Measurements from ENCODE around the gene RNF227.

GRCh38 chr17:7897773-7898172, 18.3 kb downstream of the RNF227 start:
- TF ChIP-seq CTCF (conservative IDR thresholded peaks at IDR 0.05; ENCODE audit: low read depth, low read length) (peak; percentile 53), EZH2phosphoT487 (IDR thresholded peaks at IDR 0.05; ENCODE audit: borderline replicate concordance, low read length) (no peak), EZH2 (IDR thresholded peaks at IDR 0.05; ENCODE audit: low read length, unreplicated experiment) (no peak)
